ENCODE data around the gene SMPD3.

SMPD3 gene

GRCh38 chr16:68344252-68344651 is 104.1 kb downstream of the SMPD3 start:
- no peak overlapping the region for H3K4me3 ChIP-seq (ENCODE audit: low read depth, low read length)
- no peaks in the 10 kb centered on the region for H3K27me3 ChIP-seq (ENCODE audit: control insufficient read depth, insufficient read depth, low read length)
- peaks cover 27% of the 10 kb centered on the region for H3K36me3 ChIP-seq (ENCODE audit: control insufficient read depth, insufficient read depth, low read length)

GRCh38 chr16:68343137-68343536 is 105.2 kb downstream of the SMPD3 start:
- H3K27me3 ChIP-seq (ENCODE audit: control insufficient read depth, insufficient read depth, low read length), result no peaks in the 10 kb centered on the region
- no peaks in the 10 kb centered on the region for H3K4me1 ChIP-seq (ENCODE audit: control insufficient read depth, insufficient read depth, low read length)
- H3K9me3 ChIP-seq (ENCODE audit: control insufficient read depth, insufficient read depth, low read length), result no peaks in the 10 kb centered on the region
- peaks cover 35% of the 10 kb centered on the region for H3K36me3 ChIP-seq (ENCODE audit: control insufficient read depth, insufficient read depth, low read length)
- no peak overlapping the region for H3K9ac ChIP-seq (ENCODE audit: low read depth, low read length)
- no peak overlapping the region for H3K4me3 ChIP-seq (ENCODE audit: low read depth, low read length)

More at GRCh38 chr16:68344252-68344651, 104.1 kb downstream of the SMPD3 start:
- Histone ChIP-seq H3K9me3 (ENCODE audit: control insufficient read depth, insufficient read depth, low read length) (no peaks in the 10 kb centered on the region), H3K4me1 (ENCODE audit: control insufficient read depth, insufficient read depth, low read length) (no peaks in the 10 kb centered on the region), H3K9ac (ENCODE audit: low read depth, low read length) (no peak overlapping the region)

GRCh38 chr16:68342620-68343019 is 105.7 kb downstream of the SMPD3 start:
- Histone ChIP-seq H3K36me3 (ENCODE audit: control insufficient read depth, insufficient read depth, low read length) (peaks cover 39% of the 10 kb centered on the region), H3K9me3 (ENCODE audit: control insufficient read depth, insufficient read depth, low read length) (no peaks in the 10 kb centered on the region), H3K4me1 (ENCODE audit: control insufficient read depth, insufficient read depth, low read length) (no peaks in the 10 kb centered on the region), H3K4me3 (ENCODE audit: low read depth, low read length) (no peak overlapping the region), H3K27me3 (ENCODE audit: control insufficient read depth, insufficient read depth, low read length) (no peaks in the 10 kb centered on the region), H3K9ac (ENCODE audit: low read depth, low read length) (no peak overlapping the region)

GRCh38 chr16:68339214-68339613 is 109.1 kb downstream of the SMPD3 start:
- Histone ChIP-seq H3K9ac (ENCODE audit: low read depth, low read length) (no peak overlapping the region), H3K36me3 (ENCODE audit: control insufficient read depth, insufficient read depth, low read length) (peaks cover 32% of the 10 kb centered on the region), H3K4me1 (ENCODE audit: control insufficient read depth, insufficient read depth, low read length) (no peaks in the 10 kb centered on the region), H3K27me3 (ENCODE audit: control insufficient read depth, insufficient read depth, low read length) (no peaks in the 10 kb centered on the region), H3K9me3 (ENCODE audit: control insufficient read depth, insufficient read depth, low read length) (no peaks in the 10 kb centered on the region), H3K4me3 (ENCODE audit: low read depth, low read length) (no peak overlapping the region)

- H3K36me3 ChIP-seq (ENCODE audit: control insufficient read depth, insufficient read depth, low read length), result peaks cover 32% of the 10 kb centered on the region
- no peak overlapping the region for H3K4me3 ChIP-seq (ENCODE audit: low read depth, low read length)
- H3K4me1 ChIP-seq (ENCODE audit: control insufficient read depth, insufficient read depth, low read length), result no peaks in the 10 kb centered on the region
- H3K9me3 ChIP-seq (ENCODE audit: control insufficient read depth, insufficient read depth, low read length), result no peaks in the 10 kb centered on the region
- H3K27me3 ChIP-seq (ENCODE audit: control insufficient read depth, insufficient read depth, low read length), result no peaks in the 10 kb centered on the region
- H3K9ac ChIP-seq (ENCODE audit: low read depth, low read length), result no peak overlapping the region
These were observed 109.8 kb downstream of the SMPD3 start for GRCh38 chr16:68338326-68339119.

GRCh38 chr16:68335175-68335574 is 113.1 kb downstream of the SMPD3 start:
- Histone ChIP-seq H3K9ac (ENCODE audit: low read depth, low read length) (no peak overlapping the region), H3K27me3 (ENCODE audit: control insufficient read depth, insufficient read depth, low read length) (no peaks in the 10 kb centered on the region), H3K36me3 (ENCODE audit: control insufficient read depth, insufficient read depth, low read length) (peaks cover 30% of the 10 kb centered on the region)

GRCh38 chr16:68332411-68333121 is 115.7 kb downstream of the SMPD3 start:
- H3K9me3 ChIP-seq (ENCODE audit: control insufficient read depth, insufficient read depth, low read length), result no peaks in the 10 kb centered on the region
- no peaks in the 10 kb centered on the region for H3K27me3 ChIP-seq (ENCODE audit: control insufficient read depth, insufficient read depth, low read length)
- H3K36me3 ChIP-seq (ENCODE audit: control insufficient read depth, insufficient read depth, low read length), result peaks cover 11% of the 10 kb centered on the region
- H3K4me3 ChIP-seq (ENCODE audit: low read depth, low read length), result no peak overlapping the region
- H3K4me1 ChIP-seq (ENCODE audit: control insufficient read depth, insufficient read depth, low read length), result peaks cover 2% of the 10 kb centered on the region
- no peak overlapping the region for H3K9ac ChIP-seq (ENCODE audit: low read depth, low read length)

More at GRCh38 chr16:68335175-68335574, 113.1 kb downstream of the SMPD3 start:
- Histone ChIP-seq H3K4me1 (ENCODE audit: control insufficient read depth, insufficient read depth, low read length) (no peaks in the 10 kb centered on the region), H3K4me3 (ENCODE audit: low read depth, low read length) (no peak overlapping the region), H3K9me3 (ENCODE audit: control insufficient read depth, insufficient read depth, low read length) (no peaks in the 10 kb centered on the region)

- Histone ChIP-seq H3K9ac (ENCODE audit: low read depth, low read length) (no peak overlapping the region), H3K9me3 (ENCODE audit: control insufficient read depth, insufficient read depth, low read length) (no peaks in the 10 kb centered on the region), H3K36me3 (ENCODE audit: control insufficient read depth, insufficient read depth, low read length) (peaks cover 7% of the 10 kb centered on the region), H3K27me3 (ENCODE audit: control insufficient read depth, insufficient read depth, low read length) (no peaks in the 10 kb centered on the region), H3K4me1 (ENCODE audit: control insufficient read depth, insufficient read depth, low read length) (peaks cover 2% of the 10 kb centered on the region), H3K4me3 (ENCODE audit: low read depth, low read length) (no peak overlapping the region)
These were observed 116.4 kb downstream of the SMPD3 start for GRCh38 chr16:68331879-68332410.

- Histone ChIP-seq H3K4me3 (ENCODE audit: low read depth, low read length) (no peak overlapping the region), H3K36me3 (ENCODE audit: control insufficient read depth, insufficient read depth, low read length) (peaks cover 17% of the 10 kb centered on the region), H3K9me3 (ENCODE audit: control insufficient read depth, insufficient read depth, low read length) (no peaks in the 10 kb centered on the region), H3K27me3 (ENCODE audit: control insufficient read depth, insufficient read depth, low read length) (no peaks in the 10 kb centered on the region), H3K9ac (ENCODE audit: low read depth, low read length) (no peak overlapping the region), H3K4me1 (ENCODE audit: control insufficient read depth, insufficient read depth, low read length) (peaks cover 2% of the 10 kb centered on the region)
These were observed 119.4 kb downstream of the SMPD3 start for GRCh38 chr16:68328860-68329390.

GRCh38 chr16:68328151-68328859 is 120.0 kb downstream of the SMPD3 start:
- H3K36me3 ChIP-seq (ENCODE audit: control insufficient read depth, insufficient read depth, low read length), result peaks cover 17% of the 10 kb centered on the region
- H3K9me3 ChIP-seq (ENCODE audit: control insufficient read depth, insufficient read depth, low read length), result no peaks in the 10 kb centered on the region
- no peaks in the 10 kb centered on the region for H3K27me3 ChIP-seq (ENCODE audit: control insufficient read depth, insufficient read depth, low read length)
- H3K4me3 ChIP-seq (ENCODE audit: low read depth, low read length), result no peak overlapping the region
- no peak overlapping the region for H3K9ac ChIP-seq (ENCODE audit: low read depth, low read length)
- H3K4me1 ChIP-seq (ENCODE audit: control insufficient read depth, insufficient read depth, low read length), result peaks cover 2% of the 10 kb centered on the region

GRCh38 chr16:68324780-68325357 is 123.4 kb downstream of the SMPD3 start:
- Histone ChIP-seq H3K9me3 (ENCODE audit: control insufficient read depth, insufficient read depth, low read length) (no peaks in the 10 kb centered on the region), H3K9ac (ENCODE audit: low read depth, low read length) (no peak overlapping the region), H3K36me3 (ENCODE audit: control insufficient read depth, insufficient read depth, low read length) (peaks cover 13% of the 10 kb centered on the region), H3K4me1 (ENCODE audit: control insufficient read depth, insufficient read depth, low read length) (peaks cover 2% of the 10 kb centered on the region), H3K4me3 (ENCODE audit: low read depth, low read length) (no peak overlapping the region), H3K27me3 (ENCODE audit: control insufficient read depth, insufficient read depth, low read length) (no peaks in the 10 kb centered on the region)
